KBM-7 (cell line): ENCODE data around the gene SIRPG.
"Not testable (repeated sequence)": the region's sequence is repeated elsewhere in the genome, so short reads cannot be mapped to it uniquely, and the experiment has no call there.

ENCODE experiments used
- DNase-seq: peaks from one replicate; pipeline ENCODE4 v3.0.0-alpha.2; 2015
- in situ Hi-C: fragments of 300-500 bp; cut with MboI; formaldehyde crosslinking; loops from 2 replicates; pipeline ENCODE4 v1.14.3; 2020; ENCODE audit warnings: low sequenced_read_pairs, low pct_unique_long_range_greater_than_20kb, mixed read lengths

The SIRPG gene

DNA sequence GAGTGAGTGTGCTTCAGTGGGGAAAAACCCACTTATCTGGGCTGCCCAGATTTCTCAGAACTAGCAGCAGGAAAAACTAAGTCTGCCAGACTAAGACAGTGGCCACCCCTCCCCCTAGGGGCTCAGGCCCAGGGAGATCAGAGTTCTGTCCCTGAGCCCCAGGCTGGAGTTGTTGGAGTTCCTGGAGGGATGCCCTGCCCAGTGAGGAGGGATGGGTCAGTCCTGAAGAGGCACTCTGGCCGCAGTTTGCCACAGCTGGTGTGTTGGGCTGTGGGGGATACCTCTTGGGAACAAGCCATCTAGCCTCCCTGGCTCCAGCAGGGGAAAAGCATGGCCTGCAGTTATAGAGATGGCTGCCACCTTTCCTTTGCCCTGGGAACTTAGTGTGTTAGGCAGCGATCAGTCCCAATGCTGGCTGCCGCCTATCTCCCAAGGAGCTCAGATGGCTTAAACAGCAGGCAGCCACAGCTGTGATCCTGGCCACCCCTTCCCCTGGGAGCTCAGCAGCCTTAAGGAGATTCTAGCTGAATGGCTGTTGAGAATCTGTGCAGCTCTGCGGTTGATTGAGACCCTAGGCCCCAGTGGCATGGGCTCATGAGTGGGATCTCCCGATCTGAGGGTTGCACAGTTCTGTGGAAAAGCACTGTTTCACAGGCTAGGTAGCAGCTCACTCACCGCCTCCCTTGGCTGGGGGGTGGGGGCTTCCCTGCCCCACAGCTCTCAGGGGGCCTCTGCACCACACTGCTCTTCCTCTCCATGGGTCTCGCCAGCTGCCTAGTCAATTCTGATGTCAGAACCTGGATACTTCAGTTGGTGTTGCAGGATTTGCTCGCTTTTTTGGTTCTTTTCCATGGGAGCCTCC, 13.2 kb downstream of the SIRPG start:
- DNase-seq: no peak
- in situ Hi-C loops: no loop called here

DNA sequence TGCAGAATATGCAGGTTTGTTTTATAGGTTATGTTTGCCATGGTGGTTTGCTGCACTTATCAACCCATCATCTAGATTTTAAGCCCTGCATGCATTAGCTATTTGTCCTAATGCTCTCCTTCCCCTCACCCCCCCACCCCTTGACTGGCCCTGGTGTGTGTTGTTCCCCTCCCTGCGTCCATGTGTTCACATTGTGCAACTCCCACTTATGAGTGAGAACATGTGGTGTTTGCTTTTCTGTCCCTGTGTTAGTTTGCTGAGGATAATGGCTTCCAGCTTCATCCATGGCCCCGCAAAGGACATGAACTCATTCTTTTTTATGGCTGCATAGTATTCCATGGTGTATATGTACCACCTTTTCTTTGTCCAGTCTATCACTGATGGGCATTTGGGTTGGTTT, 18.9 kb downstream of the SIRPG start:
- in situ Hi-C loops, DNase-seq: not testable (repeated sequence)

DNA sequence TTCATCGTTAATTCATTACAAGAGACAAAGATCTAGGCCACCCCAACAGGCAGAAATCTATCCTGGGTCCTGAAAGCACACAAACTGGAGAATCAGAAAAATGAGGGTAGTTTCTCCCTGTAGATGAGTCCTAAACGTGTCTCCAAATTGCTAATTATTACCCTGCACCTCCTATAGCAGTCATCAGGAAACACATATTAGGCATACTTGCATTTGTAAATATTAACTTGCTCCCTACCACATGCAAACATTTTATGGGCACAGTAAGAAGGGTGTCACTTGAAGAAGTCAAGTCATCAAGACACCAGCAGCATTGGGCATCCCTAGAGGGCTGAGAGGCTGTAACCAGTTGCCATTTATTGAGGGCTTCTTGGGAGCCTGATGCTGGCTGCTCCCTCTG, 19.8 kb downstream of the SIRPG start:
- in situ Hi-C loops: no loop called here
- DNase-seq: no peak

DNA sequence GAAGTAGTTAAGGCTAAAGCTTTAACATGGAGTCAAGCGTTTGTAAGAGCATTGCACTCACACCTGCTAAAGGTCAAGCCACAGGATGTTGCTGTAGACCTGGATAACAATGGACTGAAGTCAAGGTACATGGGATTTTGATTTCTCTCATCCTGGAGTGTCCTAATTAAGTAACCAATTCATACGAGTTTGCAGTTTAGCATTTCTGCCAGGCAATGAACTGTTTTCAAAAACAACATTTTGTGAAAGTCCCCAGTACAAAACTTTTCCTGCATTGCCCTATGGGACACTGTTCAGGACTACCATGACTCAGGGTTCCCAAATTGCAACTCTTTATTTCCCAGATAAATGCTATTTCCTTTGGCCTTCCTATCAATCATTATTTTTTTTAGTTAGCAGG, 20.4 kb downstream of the SIRPG start:
- no peak for DNase-seq
- in situ Hi-C loops: no loop called here

DNA sequence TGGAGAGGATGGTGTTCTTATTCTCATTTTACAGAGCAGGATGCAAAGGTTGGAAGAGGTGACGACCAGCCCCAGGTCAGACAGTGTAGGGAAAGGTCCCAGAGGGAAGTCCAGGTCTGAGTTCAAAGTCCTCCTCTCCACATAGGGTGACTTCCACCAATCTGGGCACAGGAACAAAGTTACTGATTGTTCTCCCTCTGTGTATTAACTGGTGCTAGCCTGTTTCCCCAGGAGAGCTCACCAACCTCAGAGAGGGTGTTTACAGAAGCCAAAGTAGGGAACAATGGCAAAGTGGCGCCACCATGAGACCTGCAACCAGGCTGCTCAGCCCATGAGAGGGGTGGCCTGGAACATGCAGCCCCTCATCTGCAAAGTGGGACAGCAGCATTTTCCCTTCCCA, 21.0 kb downstream of the SIRPG start:
- in situ Hi-C loops: no loop called here
- no peak for DNase-seq

DNA sequence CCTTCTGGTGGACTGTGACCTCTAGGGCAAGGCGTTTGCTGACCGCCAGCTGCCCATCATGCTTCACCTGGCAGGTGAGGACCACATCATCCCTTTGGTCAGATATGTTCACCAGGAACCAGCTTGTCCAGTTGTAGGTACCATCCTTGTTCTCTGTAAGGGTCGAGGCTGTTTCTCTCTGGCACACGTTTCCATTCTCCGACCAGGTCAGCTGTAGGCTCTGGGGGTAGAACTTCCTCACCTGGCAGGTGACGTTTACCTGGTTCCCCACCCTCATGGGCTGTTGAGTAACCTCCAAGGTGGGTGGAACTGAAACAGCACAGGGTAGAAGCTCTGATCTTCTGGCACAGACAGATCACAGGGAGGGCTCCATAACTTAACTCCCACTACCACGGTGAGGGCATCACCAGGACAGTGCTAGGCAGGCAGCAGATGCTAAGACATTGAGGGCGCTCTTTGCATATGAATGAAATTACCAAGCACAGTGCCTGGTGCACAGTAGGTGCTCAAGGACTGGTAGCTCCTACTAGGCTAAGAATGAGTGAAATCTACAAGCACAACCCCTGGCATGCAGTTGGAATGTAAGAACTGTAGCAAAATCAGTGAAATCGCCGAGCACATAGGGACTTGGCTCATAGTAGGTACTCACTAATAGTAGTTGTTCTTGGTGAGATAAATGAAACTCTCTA, 22.1 kb downstream of the SIRPG start:
- in situ Hi-C loops: no loop called here
- no peak for DNase-seq

DNA sequence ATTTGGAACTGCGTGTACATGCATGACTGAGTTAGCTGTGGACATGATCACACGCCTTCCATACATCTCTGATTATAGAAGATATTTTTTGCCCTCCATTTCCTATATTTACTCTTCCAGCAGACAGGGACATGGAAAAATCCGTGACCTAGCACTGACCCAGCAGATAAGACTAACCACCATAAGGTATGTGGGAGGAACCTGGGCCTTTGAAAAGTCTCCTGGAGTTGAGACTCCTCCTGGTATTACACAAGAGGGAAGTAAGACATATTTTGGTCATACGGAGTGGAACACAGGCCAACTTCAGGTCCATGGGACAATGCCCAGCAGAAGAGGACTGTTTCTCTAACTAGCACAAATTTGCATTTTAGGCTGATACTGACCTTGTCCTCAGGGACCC, 24.0 kb downstream of the SIRPG start:
- DNase-seq: no peak
- in situ Hi-C loops: no loop called here

DNA sequence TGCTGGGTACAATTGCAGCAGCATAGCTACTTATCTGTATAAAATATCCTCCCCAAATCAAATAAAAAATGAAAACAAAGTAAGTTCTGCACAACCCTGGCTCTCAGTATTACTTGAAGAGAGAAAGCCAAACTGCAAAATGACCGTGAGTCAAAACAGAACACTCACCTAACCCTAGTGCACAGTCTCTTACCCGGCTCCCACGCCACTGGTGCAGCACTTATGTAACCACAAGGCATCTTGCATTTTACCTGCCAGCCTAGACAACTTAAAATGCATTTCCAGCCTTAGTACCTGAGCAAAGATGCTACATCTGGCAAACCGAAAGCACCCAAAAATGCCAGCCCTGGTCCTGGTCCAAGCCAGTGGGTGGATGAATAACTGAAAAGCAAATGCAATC, 25.4 kb downstream of the SIRPG start:
- in situ Hi-C loops: no loop called here

DNA sequence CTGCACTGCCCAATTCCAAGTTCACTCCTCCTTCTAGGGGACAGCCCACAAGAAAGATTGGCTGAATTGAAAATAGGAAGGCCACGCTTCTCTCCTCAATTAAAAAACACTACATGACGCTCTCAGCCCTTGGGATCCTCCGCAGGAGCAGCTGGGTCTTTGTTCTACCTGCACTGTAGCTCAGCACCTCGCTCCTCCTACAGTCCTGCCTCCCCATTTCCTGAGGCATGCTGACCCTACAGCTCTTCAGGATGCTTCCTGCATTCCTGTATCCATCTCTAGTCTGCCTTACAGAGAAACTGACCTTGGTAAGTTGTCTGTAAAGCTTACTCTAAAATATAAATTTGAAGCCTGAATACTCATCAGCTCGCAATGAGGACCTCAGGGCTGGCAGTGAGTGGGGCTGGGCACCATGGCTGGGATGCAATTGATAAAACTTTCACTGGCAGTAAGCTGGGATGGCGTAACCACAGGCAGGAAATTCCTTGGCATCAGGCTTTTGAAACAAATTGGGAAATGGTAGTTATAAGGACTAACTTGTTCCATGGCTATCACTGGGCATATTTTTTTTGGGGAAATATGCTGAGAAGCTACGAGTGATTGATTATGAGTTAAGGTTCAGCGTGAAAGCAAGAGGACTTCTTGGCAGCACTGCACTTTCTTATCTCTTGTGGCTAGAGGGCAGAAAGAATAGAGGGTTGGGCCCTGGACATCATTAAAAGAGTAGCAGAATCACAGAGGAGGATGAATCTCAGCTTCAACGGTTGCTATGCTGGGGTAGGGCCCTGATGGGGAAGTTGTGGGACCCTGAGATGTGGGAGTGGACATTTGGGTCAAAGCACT, 26.0 kb downstream of the SIRPG start:
- in situ Hi-C loops: no loop called here
- no peak for DNase-seq

More for the DNA sequence above, 25.4 kb downstream of the SIRPG start:
- no peak for DNase-seq

DNA sequence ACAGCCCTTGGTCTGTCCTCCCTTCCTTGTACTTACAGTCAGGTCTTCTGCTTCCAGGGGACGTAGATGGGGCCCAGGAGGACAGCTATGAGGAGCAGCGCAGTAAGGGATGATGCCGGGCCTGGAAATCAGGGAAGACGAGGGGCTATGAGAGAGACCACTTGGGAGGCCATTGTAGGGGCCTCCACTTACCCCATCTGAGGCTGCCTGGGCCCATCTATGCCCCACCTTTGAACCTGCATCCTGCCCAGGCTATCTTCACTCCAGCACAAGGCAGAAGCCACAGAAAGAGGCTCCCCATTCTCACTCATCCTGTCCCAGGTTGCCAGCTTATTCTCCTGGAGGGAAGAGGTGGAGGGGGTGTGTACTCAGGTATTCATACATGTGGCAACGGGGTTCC, 27.4 kb downstream of the SIRPG start:
- in situ Hi-C loops: no loop called here
- no peak for DNase-seq

DNA sequence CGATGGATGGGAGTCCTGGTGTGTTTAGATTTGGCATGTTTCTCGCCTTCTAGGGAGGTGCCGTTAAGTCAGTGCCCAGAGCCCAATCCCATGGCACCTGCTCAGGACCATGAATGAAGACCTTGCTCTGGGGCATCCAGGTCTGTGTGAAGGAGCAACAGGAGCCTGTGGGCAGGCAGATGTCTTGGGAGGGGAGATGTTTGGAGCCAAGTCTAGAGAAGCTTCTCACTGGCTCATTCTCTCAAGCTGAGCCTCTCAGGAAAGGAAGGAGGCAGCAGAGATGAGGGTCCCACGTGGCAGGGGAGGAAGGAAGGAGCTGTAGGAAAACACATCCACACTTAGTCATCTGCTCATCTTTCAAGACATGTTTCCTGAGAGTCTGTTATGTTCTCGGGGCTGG, 28.3 kb downstream of the SIRPG start:
- no peak for DNase-seq
- in situ Hi-C loops: no loop called here

DNA sequence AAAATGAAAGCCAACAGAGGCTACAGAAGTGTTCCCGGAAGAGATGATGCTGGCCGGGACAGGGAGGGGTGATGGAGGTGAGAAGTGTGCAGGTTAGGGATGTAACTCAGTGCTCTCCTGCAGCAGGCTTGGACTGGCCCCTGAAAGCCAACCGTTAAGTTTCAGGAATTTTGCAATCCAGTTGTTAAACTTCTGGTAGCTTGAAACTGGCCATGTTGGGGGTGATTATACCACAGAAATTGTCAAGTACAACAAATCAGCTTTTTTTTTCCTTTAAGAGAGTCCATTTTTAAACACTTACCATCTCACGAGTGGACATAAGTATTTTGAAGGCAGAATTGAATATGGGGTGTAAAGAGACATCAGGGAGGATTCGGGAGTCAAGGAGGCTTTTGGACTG, 29.0 kb downstream of the SIRPG start:
- no peak for DNase-seq
- in situ Hi-C loops: no loop called here

DNA sequence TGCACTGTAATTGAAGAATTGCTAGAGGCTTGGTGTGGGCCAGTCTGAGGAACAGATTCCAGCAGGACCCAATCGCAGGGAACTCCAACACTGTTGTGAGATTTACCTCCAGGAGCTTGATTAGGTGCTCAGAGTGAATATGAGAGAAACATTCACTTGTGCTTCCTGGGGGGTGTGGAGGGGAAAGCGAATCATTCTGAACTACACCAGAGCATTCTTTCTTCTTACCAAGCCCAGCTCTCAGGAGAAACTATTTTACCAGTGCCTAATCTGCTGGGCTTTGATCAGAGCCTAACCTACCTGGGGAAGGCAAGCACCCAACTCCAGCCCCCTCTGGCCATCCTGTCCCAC, 30.4 kb downstream of the SIRPG start:
- in situ Hi-C loops: no loop called here
- no peak for DNase-seq

DNA sequence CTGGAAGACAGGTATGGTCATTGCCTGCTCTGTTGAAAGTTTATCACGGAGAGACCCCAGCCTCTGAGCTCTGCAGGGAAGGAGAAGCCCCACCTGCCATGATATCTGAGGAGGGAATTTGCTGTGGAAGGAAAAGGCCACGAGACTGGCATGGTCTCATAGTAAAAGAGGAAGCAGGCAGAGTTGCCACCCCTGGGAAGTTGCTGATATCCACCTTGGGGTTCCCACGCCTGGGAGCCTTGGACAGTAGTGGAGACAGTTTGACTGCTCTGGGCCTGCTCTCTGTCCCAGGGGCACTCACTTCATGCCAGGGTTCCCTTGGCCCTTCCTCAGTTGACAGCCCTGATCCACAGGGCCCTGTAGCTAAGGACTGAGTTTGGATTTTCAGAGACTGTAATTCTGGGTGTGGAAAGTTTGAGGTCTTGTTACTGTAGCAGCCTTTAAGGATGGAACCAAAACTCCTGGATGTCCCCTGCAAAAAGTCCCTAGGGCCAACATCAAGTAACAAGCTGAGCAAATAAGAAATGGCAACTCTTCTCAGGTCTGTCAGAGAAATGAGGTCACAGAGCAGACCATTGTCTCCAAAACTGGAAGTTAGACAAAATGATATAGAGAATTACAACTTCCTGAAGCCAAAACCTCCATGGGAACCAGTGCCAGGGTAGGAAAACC, 30.9 kb downstream of the SIRPG start:
- DNase-seq: no peak
- in situ Hi-C loops: no loop called here

DNA sequence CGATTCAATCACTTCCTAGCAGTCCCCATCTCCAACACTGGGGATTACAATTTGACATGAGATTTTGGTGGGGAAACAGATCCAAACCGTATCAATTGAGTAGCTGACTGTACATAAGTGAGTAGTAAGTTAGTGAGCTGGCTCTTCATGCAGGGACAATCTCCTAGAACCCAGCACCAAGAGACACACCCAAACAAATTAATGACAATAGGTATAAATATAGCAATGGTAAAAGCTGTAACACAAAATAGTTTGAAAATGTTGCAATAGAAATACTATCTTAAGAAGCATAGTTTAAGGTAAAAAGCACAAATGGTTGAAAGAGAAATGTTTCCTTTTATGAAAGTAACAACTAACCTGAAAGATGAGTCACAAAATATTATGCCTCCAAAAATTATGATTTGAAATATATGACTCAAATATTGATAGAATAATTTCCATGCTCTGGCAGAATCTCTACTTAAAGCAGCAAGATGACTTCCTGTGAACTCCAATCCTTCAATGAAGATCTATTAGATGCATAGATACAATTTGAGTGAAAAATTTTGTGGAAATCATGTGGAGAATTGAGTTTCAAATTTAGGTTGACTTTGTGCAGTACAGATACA, 32.4 kb downstream of the SIRPG start:
- in situ Hi-C loops: no loop called here
- no peak for DNase-seq

DNA sequence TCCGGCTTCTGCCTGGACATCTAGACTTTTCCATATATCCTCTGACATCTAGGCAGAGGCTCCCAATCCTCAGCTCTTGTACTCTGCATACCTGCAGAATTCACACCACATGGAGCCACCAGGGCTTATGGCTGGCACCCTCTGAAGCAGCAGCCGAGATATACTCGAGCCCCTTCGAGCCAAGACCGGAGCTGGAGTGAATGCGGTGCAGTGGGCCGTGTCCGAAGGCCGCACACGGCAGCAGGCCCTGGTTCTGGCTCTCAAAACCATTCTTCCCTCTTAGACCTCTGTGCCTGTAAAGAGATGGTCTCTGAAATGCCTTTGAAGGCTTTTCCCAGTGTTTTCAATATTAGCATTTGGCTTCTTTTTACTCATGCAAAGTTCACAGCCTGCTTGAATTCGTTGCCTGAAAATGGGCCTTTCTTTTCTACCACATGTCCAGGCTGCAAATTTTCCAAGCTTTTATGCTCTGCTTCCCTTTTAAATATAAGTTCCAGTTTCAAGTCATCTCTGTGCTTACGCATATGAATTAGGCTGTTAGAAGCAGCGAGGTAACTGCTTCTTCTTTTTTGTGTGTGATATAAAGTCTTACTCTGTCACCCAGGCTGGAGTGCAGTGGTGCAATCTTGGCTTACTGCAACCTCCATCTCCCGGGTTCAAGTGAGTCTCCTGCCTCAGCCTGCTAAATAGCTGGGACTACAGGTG, 33.9 kb downstream of the SIRPG start:
- in situ Hi-C loops: no loop called here
- no peak for DNase-seq

DNA sequence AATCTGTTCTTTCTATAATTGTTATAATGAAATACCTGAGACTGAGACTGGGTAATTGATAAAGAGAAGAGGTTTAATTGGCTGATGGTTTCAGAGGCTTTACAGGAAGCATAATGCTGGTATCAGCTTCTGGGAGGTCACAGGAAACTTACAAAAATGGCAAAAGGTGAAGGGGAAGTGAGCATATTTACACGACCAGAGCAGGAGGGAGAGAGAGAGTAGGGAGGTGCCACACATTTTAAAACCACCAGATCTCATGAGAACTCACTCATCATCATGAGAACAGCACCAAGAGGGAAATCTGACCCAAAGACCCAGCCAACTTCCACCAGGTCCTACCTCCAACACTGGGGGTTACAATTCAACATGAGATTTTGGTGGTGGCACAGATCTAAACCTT, 35.1 kb downstream of the SIRPG start:
- in situ Hi-C loops: no loop called here

DNA sequence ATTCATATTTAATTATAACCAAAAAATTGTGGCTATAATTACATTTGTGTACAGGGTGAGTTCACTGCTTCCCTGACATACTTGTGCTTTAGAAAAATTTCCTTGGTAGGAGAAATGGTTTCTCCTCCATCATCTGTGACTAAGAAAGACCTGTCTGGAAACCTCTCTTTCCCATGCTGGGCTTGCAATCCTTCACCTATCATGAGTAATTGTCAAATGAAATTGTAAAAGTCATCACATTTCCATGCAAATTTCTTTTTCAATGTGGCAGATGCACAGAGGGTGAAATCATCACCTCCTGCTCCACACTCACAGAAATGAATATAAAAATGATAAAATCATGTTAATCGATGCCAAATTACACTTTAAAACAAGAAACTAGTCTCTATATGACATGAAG, 36.3 kb downstream of the SIRPG start:
- no peak for DNase-seq
- in situ Hi-C loops: no loop called here

More for the DNA sequence above, 35.1 kb downstream of the SIRPG start:
- peak; percentile 54 for DNase-seq
